CD14-positive monocyte (primary cell): Measurements from ENCODE around the gene CDC34. TPM values are rescaled to one million over a fixed set of nuclear protein-coding genes. Genes with fewer than 3 reads are reported as not detected.

ENCODE experiments used
- DNase-seq, 3 donors: peaks; one replicate each; pipeline ENCODE4 v3.0.0-alpha.2; 2011 to 2022
- H2AFZ ChIP-seq: 2 replicates; pipeline ENCODE4 v1.6.0; 2012; ENCODE audit warnings: mild to moderate bottlenecking, low read depth, low read length, inconsistent platforms; ENCODE audit not compliant: insufficient read depth, poor library complexity, severe bottlenecking
- H3K27ac ChIP-seq, 2 donors: 1 replicate in 1 of 2; 2 replicates in 1 of 2; pipeline ENCODE4 v1.5.1; 2012 to 2013; ENCODE audit warnings: low read length in 2 of 2, control low read depth in 1 of 2, inconsistent platforms in 1 of 2, low read depth in 1 of 2, mild to moderate bottlenecking in 1 of 2
- H3K27me3 ChIP-seq, 2 donors: one replicate each; pipeline versions ENCODE4 v1.6.0 to v1.6.1; 2011 to 2013; ENCODE audit warnings: low read length in 2 of 2; ENCODE audit not compliant: control insufficient read depth in 2 of 2, insufficient read depth in 2 of 2
- H3K36me3 ChIP-seq, 2 donors: replicated peaks in 1 of 2; 1 replicate in 1 of 2; 2 replicates in 1 of 2; pipeline versions ENCODE4 v1.5.1 to v1.6.1; 2012 to 2013; ENCODE audit warnings: low read length in 2 of 2, control low read depth in 1 of 2, inconsistent platforms in 1 of 2, mild to moderate bottlenecking in 1 of 2; ENCODE audit not compliant: insufficient read depth in 2 of 2, control insufficient read depth in 1 of 2
- H3K4me1 ChIP-seq, 2 donors: 1 replicate in 1 of 2; 2 replicates in 1 of 2; pipeline versions ENCODE4 v1.5.1 to v1.6.1; 2012 to 2013; ENCODE audit warnings: low read length in 2 of 2, control low read depth in 1 of 2, inconsistent platforms in 1 of 2, mild to moderate bottlenecking in 1 of 2, moderate library complexity in 1 of 2; ENCODE audit not compliant: insufficient read depth in 2 of 2, control insufficient read depth in 1 of 2
- H3K4me2 ChIP-seq: replicated peaks from 2 replicates; pipeline ENCODE3; 2012; ENCODE audit warnings: low read length, moderate library complexity, mild to moderate bottlenecking; ENCODE audit not compliant: poor library complexity, severe bottlenecking; ENCODE audit errors: extremely low read depth
- H3K4me3 ChIP-seq, 3 experiments: fragments of 200-600 bp in 1 of 3; sonication (generic) in 1 of 3; replicated peaks in 1 of 3; 1 replicate in 2 of 3; 2 replicates in 1 of 3; pipeline ENCODE4 v1.5.1; 2011 to 2013; ENCODE audit warnings: low read length in 3 of 3, mild to moderate bottlenecking in 3 of 3, control low read depth in 2 of 3, low read depth in 2 of 3, inconsistent platforms in 1 of 3, moderate library complexity in 1 of 3
- H3K79me2 ChIP-seq: 2 replicates; pipeline ENCODE4 v1.6.0; 2012; ENCODE audit warnings: mild to moderate bottlenecking, control low read depth, inconsistent platforms, low read length, moderate library complexity; ENCODE audit not compliant: insufficient read depth
- H3K9ac ChIP-seq: 2 replicates; pipeline ENCODE4 v1.6.0; 2017; ENCODE audit warnings: low read length, mild to moderate bottlenecking; ENCODE audit not compliant: insufficient read depth, poor library complexity, severe bottlenecking
- H3K9me3 ChIP-seq, 2 donors: replicated peaks in 1 of 2; 1 replicate in 1 of 2; 2 replicates in 1 of 2; pipeline versions ENCODE4 v1.5.1 to v1.6.1; 2012 to 2013; ENCODE audit warnings: low read length in 2 of 2, control low read depth in 1 of 2; ENCODE audit not compliant: control insufficient read depth in 1 of 2, insufficient read depth in 1 of 2
- H4K20me1 ChIP-seq: 2 replicates; pipeline ENCODE4 v1.6.0; 2012; ENCODE audit warnings: mild to moderate bottlenecking, low read length, control low read depth, moderate library complexity; ENCODE audit not compliant: insufficient read depth
- H3K27ac Mint-ChIP-seq, 7 donors: one replicate each; pipeline ENCODE4 v1.8.0; 2020; ENCODE audit warnings: mild to moderate bottlenecking in 7 of 7, mixed read lengths in 7 of 7, moderate library complexity in 6 of 7, inconsistent platforms in 2 of 7
- H3K27me3 Mint-ChIP-seq, 3 donors: one replicate each; pipeline ENCODE4 v1.8.0; 2021 to 2022; ENCODE audit warnings: low read depth in 3 of 3, mild to moderate bottlenecking in 3 of 3, mixed read lengths in 3 of 3, moderate library complexity in 3 of 3, inconsistent platforms in 1 of 3
- H3K36me3 Mint-ChIP-seq, 2 donors: one replicate each; pipeline ENCODE4 v1.8.0; 2020; ENCODE audit warnings: mixed read lengths in 2 of 2, inconsistent platforms in 1 of 2, mild to moderate bottlenecking in 1 of 2
- H3K4me1 Mint-ChIP-seq: one replicate; pipeline ENCODE4 v1.8.0; 2020; ENCODE audit warnings: mild to moderate bottlenecking, mixed read lengths
- H3K4me3 Mint-ChIP-seq, 2 donors: one replicate each; pipeline ENCODE4 v1.8.0; 2020; ENCODE audit warnings: mild to moderate bottlenecking in 2 of 2, mixed read lengths in 2 of 2, moderate library complexity in 1 of 2
- H3K9me3 Mint-ChIP-seq, 7 donors: one replicate each; pipeline ENCODE4 v1.8.0; 2020 to 2022; ENCODE audit warnings: mixed read lengths in 7 of 7, mild to moderate bottlenecking in 6 of 7, moderate library complexity in 6 of 7, inconsistent platforms in 2 of 7
- CTCF ChIP-seq: fragments of 200-600 bp; IDR thresholded peaks from one replicate; pipeline ENCODE4 v1.8.0; 2022; ENCODE audit warnings: antibody characterized with exemption, mild to moderate bottlenecking
- WGBS: methylation state at CpG from one replicate; pipeline ENCODE4 v1.1.5; 2013; ENCODE audit warnings: missing lambda C conversion rate; ENCODE audit not compliant: insufficient coverage; 5-methylcytosine and 5-hydroxymethylcytosine counted together
- intact Hi-C, 2 donors: fragments of 100-400 bp; cut with micrococcal nuclease; formaldehyde crosslinking; loops; one replicate each; pipeline versions ENCODE4 v1.15.0 to v1.15.1; 2023
- polyA plus RNA-seq, 3 donors: library from polyadenylated mRNA; depleted of rRNA in 1 of 3; unstranded in 2 of 3; stranded (reverse) in 1 of 3; fragments of 300-500 nt in 2 of 3; fragments of >200 nt in 1 of 3; fragmentation: Illumina TruSeq in 2 of 3; gene quantifications; 1 replicate in 2 of 3; 2 replicates in 1 of 3; pipeline ENCODE4 v1.2.3, GENCODE V29; 2012 to 2021

CDC34 gene
- polyA plus RNA-seq, 3 donors, result 25.2 to 49.2 (median 43.0) TPM

- Histone ChIP-seq H3K4me2 (no peak overlapping the region), H3K27me3 (peaks cover 13 to 28% of the 10 kb centered on the region in 2 donors), H3K36me3 (no peaks in the 10 kb centered on the region), H3K27ac (no peak overlapping the region), H3K4me1 (peaks cover 18 to 20% of the 10 kb centered on the region in 2 donors), H3K79me2 (no peaks in the 10 kb centered on the region), H4K20me1 (no peaks in the 10 kb centered on the region), H3K9ac (no peak overlapping the region), H3K4me3 (no peak overlapping the region), H2AFZ (no peak overlapping the region), H3K9me3 (peaks cover 19 to 23% of the 10 kb centered on the region in 2 donors)
- intact Hi-C loops, result loop anchor here in 1 of 2 donors (10.0 kb wide), 1 partner anchor 133 kb away; the partner anchor contains the start of genes FGF22 and POLRMT
- DNase-seq, result no peak
- Mint-ChIP-seq H3K27ac (no peak overlapping the region), H3K4me3 (no peak overlapping the region), H3K27me3 (peaks cover 20 to 44% (median 42%) of the 10 kb centered on the region in 3 donors), H3K9me3 (peaks cover 3 to 43% (median 29%) of the 10 kb centered on the region in 7 donors), H3K36me3 (peaks cover 6 to 7% of the 10 kb centered on the region in 2 donors), H3K4me1 (peaks cover 14% of the 10 kb centered on the region)
- no peak for TF ChIP-seq CTCF
- WGBS, result 96% methylated on average over 2 of the region's 17 CpGs
Observed at GRCh38 chr19:501646-502045, 29.9 kb upstream of the CDC34 start.

- H3K9me3 Mint-ChIP-seq, result peaks cover 3 to 33% (median 22%) of the 10 kb centered on the region in 7 donors
- no peak overlapping the region for H3K27ac ChIP-seq
- peaks cover 28 to 34% of the 10 kb centered on the region in 2 donors for H3K4me1 ChIP-seq
- H3K27me3 ChIP-seq, result peaks cover 0 to 7% of the 10 kb centered on the region in 2 donors
- 95% methylated on average over 12 of the region's 14 CpGs for WGBS
- H3K4me3 ChIP-seq, result no peak overlapping the region
- H3K9ac ChIP-seq, result no peak overlapping the region
- peaks cover 14% of the 10 kb centered on the region for H3K79me2 ChIP-seq
- H3K4me1 Mint-ChIP-seq, result peaks cover 22% of the 10 kb centered on the region
- H3K4me2 ChIP-seq, result no peak overlapping the region
- H3K9me3 ChIP-seq, result peaks cover 13 to 16% of the 10 kb centered on the region in 2 donors
- no peak overlapping the region for H3K4me3 Mint-ChIP-seq
- peaks cover 5 to 19% (median 16%) of the 10 kb centered on the region in 3 donors for H3K27me3 Mint-ChIP-seq
- TF ChIP-seq CTCF, result no peak
- peaks cover 7 to 16% of the 10 kb centered on the region in 2 donors for H3K36me3 Mint-ChIP-seq
- peaks cover 17% of the 10 kb centered on the region for H4K20me1 ChIP-seq
- no peak overlapping the region for H2AFZ ChIP-seq
- peaks cover 0 to 3% of the 10 kb centered on the region in 2 donors for H3K36me3 ChIP-seq
- intact Hi-C loops, result loop anchor here in 1 of 2 donors (5.0 to 10.0 kb wide), 2 partner anchors 130 to 162 kb away; partner anchors contain the start of genes FGF22, MIER2 and POLRMT
- H3K27ac Mint-ChIP-seq, result no peak overlapping the region
- no peak for DNase-seq
Observed at GRCh38 chr19:504616-505015, 26.9 kb upstream of the CDC34 start.
